GM12874 (cell line): ENCODE data around the gene NELFCD.

Source experiments
- TF ChIP-seq, protein P1 (sequence below): IDR thresholded peaks from 2 replicates; pipeline ENCODE4 v1.5.1; 2011; ENCODE audit warnings: low read depth, mild to moderate bottlenecking, control low read depth, low read length, moderate library complexity; ENCODE audit not compliant: insufficient read depth

NELFCD gene

DNA sequence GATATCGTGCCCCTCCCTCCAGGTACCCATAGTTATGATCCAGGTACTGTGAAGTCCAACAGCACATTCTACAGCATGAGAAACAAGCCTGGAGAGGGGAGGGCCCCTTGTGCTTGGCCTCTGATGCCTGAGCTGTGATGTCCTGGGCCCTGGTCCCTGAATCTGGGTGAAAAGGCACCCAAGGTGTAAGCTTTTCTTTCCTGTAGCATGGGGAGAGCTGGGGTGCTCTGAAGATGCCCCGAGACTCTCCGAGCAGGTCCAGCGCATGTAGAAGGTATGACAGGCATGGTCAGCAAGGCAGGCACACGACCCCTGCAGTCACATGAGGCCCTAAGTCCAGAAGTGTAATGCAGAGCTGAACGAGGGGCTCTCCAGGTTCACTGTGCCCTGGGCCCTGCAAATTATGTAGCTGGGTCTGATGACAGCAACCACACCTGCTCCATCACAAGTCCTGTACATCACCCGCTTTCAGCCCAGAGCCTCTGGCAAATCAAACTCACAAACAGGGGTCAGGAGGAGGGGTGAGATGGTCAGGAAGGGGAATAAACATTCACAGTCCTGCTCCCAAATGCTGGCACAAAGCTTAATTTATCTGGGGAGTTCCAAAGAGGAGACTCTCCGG, 27.8 kb downstream of the NELFCD start:
- TF ChIP-seq, protein P1, sequence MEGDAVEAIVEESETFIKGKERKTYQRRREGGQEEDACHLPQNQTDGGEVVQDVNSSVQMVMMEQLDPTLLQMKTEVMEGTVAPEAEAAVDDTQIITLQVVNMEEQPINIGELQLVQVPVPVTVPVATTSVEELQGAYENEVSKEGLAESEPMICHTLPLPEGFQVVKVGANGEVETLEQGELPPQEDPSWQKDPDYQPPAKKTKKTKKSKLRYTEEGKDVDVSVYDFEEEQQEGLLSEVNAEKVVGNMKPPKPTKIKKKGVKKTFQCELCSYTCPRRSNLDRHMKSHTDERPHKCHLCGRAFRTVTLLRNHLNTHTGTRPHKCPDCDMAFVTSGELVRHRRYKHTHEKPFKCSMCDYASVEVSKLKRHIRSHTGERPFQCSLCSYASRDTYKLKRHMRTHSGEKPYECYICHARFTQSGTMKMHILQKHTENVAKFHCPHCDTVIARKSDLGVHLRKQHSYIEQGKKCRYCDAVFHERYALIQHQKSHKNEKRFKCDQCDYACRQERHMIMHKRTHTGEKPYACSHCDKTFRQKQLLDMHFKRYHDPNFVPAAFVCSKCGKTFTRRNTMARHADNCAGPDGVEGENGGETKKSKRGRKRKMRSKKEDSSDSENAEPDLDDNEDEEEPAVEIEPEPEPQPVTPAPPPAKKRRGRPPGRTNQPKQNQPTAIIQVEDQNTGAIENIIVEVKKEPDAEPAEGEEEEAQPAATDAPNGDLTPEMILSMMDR, result no peak

DNA sequence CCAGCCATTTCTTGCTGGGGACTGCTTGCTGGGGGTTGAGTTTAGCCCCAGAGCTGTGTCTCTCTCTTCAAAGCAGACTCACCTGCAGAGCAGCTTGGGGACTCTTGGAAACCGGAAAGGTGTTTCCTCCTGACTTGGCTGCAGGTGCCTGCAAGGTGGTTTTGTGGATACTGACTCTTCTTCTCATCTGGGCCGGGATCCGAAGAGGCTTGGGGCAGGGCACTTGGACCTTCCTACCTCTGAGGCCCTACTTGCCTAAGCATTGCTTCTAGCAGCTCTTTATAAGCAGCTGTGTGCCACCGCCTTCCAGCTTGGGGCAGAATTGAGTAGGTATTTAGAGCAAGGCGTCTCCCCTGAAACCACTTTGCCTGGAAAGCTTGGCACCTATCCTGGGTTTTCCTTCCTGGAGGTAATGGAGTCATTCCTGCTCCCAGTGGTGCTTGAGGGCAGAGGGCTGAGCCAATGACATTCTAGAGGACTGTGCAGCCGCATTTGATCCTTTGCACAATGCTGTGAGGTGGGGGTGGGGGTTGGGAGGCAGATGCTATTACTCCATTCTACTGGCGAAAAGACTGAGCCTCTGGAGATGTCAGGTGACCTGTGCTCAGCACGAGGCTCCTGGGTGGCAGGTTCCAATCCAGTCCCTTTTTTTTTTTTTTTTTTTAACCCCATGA, 29.4 kb downstream of the NELFCD start:
- TF ChIP-seq, protein P1, result no peak

DNA sequence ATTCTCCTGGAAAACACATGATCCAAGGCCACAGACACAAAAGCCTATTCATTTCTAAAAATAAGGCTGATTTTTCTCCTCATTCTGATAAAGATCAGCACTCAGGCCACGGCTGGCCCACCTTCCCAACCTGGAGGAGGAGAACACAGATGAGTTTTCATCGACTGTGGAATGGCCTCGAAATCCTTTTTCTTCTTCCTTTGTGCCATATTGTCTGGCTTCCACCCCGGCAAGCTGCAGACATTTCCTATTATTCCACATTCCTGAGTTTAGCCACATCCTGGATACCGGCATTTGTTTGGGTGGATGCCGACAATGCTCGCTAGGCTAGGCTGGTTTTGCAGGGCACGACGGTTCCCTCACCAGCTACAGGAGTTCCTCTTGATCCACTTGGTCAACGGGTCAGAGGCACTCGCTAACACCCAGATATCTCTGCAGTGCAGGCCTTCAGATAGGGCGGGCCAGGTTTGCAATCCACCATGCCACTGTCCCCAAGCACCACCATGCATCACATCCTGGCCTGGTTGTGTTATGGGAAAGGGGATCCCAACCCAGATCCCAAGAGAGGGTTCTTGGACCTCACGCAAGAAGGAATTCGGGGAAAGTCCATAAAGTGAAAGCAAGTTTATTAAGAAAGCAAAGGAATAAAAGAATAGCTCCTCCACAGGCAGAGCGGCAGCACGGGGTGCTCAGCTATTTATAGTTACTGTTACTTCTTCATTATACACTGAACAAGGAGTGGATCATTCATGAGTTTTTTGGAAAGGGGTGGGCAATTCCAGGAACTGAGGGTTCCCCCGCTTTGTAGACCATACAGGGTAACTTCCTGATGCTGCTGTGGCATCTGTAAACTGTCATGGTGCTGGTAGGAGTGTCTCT, 30.2 kb downstream of the NELFCD start:
- TF ChIP-seq, protein P1, result no peak

DNA sequence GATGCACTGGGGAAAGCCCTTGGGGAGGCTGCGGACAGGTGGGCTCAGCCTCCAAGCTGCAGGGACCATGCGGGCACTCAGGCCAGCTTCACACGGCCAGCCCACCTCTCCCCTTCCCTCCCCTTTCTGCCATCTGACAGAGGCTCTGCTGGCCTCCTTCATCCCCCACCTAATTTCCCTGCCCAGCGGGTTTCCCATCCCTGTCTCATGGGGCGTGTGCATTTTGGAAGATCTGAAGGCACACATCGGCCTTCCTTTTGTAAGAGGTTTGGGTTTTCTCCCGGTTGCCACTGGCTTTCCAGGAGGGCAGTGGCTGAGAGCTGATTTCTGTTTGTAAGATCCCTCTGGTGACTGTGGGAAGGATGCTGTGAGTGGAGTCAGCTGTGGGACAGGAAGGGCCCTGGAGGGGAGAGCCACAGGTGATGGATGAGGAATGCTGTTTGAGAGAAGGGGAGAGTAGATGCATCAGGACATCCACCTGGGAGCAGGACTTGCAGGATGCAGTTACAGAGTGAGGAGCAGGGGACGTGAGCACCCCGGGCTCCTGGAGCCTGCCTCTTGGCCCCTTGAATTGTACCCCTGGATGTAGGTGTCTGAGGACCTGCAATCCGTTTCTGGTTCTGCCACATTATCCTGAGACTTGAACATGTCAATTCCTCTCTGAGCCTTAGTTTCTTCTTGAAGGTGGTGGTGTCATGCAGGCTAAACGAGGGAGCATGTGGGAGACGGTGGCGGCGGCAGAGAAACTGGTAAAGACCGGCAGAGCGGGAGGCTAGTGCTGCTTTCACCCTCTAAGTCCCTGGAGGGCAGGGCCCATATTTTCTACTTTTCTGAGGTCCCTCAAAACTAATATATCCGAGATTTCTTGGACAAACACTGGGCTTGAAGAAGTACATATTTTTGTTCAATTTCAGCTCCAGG, 32.2 kb downstream of the NELFCD start:
- TF ChIP-seq, protein P1, result no peak

DNA sequence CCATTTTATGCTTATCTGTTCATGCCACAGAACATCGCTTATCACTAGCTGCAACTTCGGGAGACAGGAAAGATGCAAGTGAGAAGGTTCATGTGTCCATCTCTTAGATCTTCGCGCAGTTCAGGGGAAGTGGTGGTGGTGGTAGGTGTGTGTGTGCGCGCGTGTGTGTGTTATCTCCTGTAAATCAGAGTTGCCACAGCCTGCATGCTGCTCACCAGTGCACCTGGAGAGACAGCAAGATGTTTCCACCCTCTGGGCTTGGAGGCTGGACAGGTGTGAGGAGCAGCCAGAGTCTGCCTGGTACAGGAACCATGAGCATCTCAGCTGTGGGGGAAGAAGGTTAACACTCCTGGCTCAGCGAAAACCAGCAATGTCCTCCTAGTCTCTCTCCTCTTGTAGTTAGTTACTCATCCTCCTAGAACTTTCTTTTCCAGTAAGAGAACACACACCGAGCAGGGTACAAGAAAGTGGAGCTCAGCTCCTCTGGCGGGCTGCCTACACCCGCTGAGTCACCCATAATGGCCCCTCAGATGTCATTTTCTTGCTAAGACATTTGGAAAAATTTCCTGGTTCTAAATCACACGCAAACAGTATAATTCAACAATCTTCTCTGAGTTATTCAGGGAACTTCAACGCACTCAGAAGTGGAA, 33.0 kb downstream of the NELFCD start:
- TF ChIP-seq, protein P1, result no peak

DNA sequence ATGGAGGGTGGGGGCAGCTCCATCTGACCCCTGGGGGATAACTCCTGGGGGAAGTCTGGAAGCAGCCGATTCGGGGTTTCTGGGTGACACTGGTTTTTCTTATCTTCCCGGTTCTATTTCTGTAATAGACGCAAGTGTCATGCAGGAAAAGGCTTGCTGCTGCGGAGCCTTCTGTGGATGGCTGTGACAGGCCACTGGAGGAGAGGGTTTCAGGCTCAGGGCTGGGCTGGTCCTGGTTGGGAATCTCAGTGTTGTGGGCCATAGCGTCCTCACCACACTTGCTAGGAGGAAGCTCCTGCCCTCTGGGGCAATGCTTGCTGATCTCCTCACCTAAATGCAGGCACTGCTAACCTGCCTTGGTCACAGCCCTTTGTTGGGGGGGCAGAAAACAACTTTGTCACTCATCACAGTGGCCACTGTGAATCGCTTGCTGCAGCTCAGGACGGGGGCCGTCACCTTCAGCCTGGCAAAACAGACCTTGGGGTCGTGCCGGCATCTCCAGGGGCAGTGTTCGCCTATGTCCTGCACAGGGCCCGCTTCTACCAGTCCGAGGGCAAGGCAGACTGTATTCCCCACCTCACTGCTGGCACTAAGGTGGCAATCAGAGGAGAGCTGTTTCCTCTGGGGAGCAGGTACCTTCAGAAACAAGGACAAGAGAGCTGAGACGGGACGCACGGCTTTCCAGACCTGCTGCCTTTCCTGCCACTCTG, 33.8 kb downstream of the NELFCD start:
- TF ChIP-seq, protein P1, result no peak
